DOHH2 (cell line): ENCODE data around the gene OR51B6.
"Not testable (repeated sequence)": the region's sequence is repeated elsewhere in the genome, so short reads cannot be mapped to it uniquely, and the experiment has no call there.

ENCODE experiments used
- H3F3A ChIP-seq: fragments of 200-600 bp; sonication (generic), shearing (Covaris generic); 2 replicates; pipeline ENCODE4 v1.6.0; 2016; ENCODE audit warnings: antibody characterized with exemption, mild to moderate bottlenecking; ENCODE audit not compliant: control insufficient read depth, insufficient read depth
- H3K27ac ChIP-seq: fragments of 200-600 bp; sonication (generic); 2 replicates; pipeline ENCODE4 v1.5.1; 2014; ENCODE audit warnings: low read depth, mild to moderate bottlenecking, low read length, moderate library complexity
- H3K27me3 ChIP-seq: fragments of 200-600 bp; sonication (generic); 2 replicates; pipeline ENCODE4 v1.6.1; 2014; ENCODE audit warnings: mild to moderate bottlenecking, low read length, mixed read lengths; ENCODE audit not compliant: control insufficient read depth
- H3K36me3 ChIP-seq: fragments of 200-600 bp; sonication (generic); 2 replicates; pipeline ENCODE4 v1.6.1; 2014; ENCODE audit warnings: mild to moderate bottlenecking, low read length, moderate library complexity, mixed read lengths; ENCODE audit not compliant: control insufficient read depth
- H3K4me1 ChIP-seq: fragments of 200-600 bp; sonication (generic); 2 replicates; pipeline ENCODE4 v1.6.1; 2014; ENCODE audit warnings: mild to moderate bottlenecking, low read length, mixed read lengths; ENCODE audit not compliant: control insufficient read depth
- H3K4me2 ChIP-seq: fragments of 200-600 bp; sonication (generic); 2 replicates; pipeline ENCODE4 v1.6.0; 2014; ENCODE audit warnings: mild to moderate bottlenecking, low read length, moderate library complexity
- H3K4me3 ChIP-seq: fragments of 200-600 bp; sonication (generic); 2 replicates; pipeline ENCODE4 v1.5.1; 2014; ENCODE audit warnings: mild to moderate bottlenecking, low read length, mixed read lengths
- H3K79me2 ChIP-seq: fragments of 200-600 bp; sonication (generic); 2 replicates; pipeline ENCODE4 v1.6.1; 2014; ENCODE audit warnings: mild to moderate bottlenecking, low read length, mixed read lengths; ENCODE audit not compliant: control insufficient read depth
- H3K9me2 ChIP-seq: fragments of 200-600 bp; sonication (generic); replicated peaks from 2 replicates; pipeline ENCODE4 v1.6.1; 2014; ENCODE audit warnings: mild to moderate bottlenecking, low read length, mixed read lengths; ENCODE audit not compliant: control insufficient read depth
- H3K9me3 ChIP-seq: fragments of 200-600 bp; sonication (generic); 2 replicates; pipeline ENCODE4 v1.6.1; 2014; ENCODE audit warnings: antibody characterized with exemption, low read length, mixed read lengths; ENCODE audit not compliant: control insufficient read depth, insufficient read depth
- H4K20me1 ChIP-seq: fragments of 200-600 bp; sonication (generic); 2 replicates; pipeline ENCODE4 v1.6.0; 2014; ENCODE audit warnings: low read depth, mild to moderate bottlenecking, antibody characterized with exemption, low read length, moderate library complexity; ENCODE audit not compliant: control insufficient read depth, insufficient read depth
- EZH2phosphoT487 ChIP-seq: fragments of 200-600 bp; sonication (generic); IDR thresholded peaks from 2 replicates; pipeline ENCODE4 v1.6.1; 2017; ENCODE audit warnings: borderline replicate concordance, mild to moderate bottlenecking, antibody characterized with exemption, low read length, moderate library complexity, mixed read lengths
- TF ChIP-seq, protein P1 (sequence below): fragments of 200-600 bp; sonication (generic); IDR thresholded peaks from one replicate; pipeline ENCODE4 v1.5.1; 2014; ENCODE audit warnings: antibody characterized with exemption, mild to moderate bottlenecking, low read depth, low read length; ENCODE audit not compliant: poor library complexity, severe bottlenecking

Gene OR51B6

DNA sequence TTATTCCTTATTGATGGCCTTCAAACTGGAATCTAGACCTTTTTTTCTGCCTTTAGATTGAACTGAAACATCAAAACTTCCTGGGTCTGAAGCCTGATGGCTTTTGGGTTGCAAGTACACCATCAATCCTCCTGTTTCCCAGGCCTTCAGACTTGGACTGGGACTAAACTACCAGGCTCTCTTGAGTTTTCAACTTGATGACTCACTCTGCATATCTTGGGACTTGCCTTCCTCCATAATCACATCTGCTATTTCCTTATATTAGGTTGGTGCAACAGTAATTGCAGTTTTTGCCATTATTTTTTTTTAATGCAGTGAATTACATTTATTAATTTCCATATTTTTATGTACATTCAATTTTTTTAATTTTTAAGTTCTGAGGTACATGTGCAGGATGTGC lies 15.0 kb upstream of the OR51B6 start:
- no peak for TF ChIP-seq EZH2phosphoT487
- TF ChIP-seq, protein P1, sequence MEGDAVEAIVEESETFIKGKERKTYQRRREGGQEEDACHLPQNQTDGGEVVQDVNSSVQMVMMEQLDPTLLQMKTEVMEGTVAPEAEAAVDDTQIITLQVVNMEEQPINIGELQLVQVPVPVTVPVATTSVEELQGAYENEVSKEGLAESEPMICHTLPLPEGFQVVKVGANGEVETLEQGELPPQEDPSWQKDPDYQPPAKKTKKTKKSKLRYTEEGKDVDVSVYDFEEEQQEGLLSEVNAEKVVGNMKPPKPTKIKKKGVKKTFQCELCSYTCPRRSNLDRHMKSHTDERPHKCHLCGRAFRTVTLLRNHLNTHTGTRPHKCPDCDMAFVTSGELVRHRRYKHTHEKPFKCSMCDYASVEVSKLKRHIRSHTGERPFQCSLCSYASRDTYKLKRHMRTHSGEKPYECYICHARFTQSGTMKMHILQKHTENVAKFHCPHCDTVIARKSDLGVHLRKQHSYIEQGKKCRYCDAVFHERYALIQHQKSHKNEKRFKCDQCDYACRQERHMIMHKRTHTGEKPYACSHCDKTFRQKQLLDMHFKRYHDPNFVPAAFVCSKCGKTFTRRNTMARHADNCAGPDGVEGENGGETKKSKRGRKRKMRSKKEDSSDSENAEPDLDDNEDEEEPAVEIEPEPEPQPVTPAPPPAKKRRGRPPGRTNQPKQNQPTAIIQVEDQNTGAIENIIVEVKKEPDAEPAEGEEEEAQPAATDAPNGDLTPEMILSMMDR, result no peak

DNA sequence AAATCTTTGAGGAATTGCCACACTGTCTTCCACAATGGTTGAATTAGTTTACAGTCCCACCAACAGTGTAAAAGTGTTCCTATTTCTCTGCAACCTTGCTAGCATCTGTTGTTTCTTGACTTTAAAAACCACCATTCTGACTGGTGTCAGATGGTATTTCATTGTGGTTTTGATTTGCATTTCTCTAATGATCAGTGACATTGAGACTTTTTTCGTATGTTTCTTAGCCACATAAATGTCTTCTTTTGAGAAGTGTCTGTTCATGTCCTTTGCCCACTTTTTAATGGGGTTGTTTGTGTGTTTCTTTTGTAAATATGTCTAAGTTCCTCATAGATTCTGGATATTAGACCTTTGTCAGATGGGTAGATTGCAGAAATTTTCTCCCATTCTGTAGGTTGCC lies 14.1 kb upstream of the OR51B6 start:
- not testable (repeated sequence) for H3K4me3 ChIP-seq

More for the DNA sequence above, 15.0 kb upstream of the OR51B6 start:
- no peaks in the 10 kb centered on the region for H3K36me3 ChIP-seq
- H3K79me2 ChIP-seq, result no peaks in the 10 kb centered on the region
- H3K9me2 ChIP-seq, result no peaks in the 10 kb centered on the region
- H3K4me3 ChIP-seq, result no peak overlapping the region
- H3F3A ChIP-seq, result no peaks in the 10 kb centered on the region
- H3K4me2 ChIP-seq, result no peak overlapping the region
- H3K4me1 ChIP-seq, result no peaks in the 10 kb centered on the region
- no peaks in the 10 kb centered on the region for H3K27me3 ChIP-seq
- H3K27ac ChIP-seq, result no peak overlapping the region
- H3K9me3 ChIP-seq, result no peaks in the 10 kb centered on the region
- no peaks in the 10 kb centered on the region for H4K20me1 ChIP-seq

DNA sequence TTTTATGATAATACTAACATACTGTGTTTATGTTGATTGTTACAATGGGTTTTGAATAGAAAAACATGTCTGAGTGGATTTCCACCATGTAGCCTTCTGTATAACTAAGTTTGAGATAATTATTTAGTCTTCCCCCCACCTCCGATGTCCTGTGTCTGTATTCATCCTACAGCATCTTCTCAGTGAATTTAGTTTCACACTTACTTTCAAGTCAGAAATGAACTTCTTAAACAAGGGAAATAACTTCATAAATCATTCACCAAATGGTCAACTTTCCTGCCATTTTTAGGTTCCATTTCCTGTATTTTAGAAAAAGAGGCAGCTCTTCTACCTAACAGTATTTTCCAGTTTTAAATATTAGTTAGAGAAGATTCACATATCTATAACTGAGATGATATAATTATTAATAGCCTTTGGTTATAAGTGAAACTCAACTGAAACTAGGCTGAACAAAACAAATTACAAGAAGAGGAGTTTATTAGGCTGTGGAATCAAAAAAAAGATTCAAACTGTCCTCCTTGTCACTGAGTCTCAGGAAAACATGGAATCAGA lies 11.5 kb upstream of the OR51B6 start:
- no peak overlapping the region for H3K4me2 ChIP-seq
- no peaks in the 10 kb centered on the region for H3K27me3 ChIP-seq
- H4K20me1 ChIP-seq, result no peaks in the 10 kb centered on the region
- H3K9me2 ChIP-seq, result no peaks in the 10 kb centered on the region
- no peaks in the 10 kb centered on the region for H3K36me3 ChIP-seq
- no peak overlapping the region for H3K27ac ChIP-seq
- H3K9me3 ChIP-seq, result no peaks in the 10 kb centered on the region
- H3F3A ChIP-seq, result no peaks in the 10 kb centered on the region
- H3K4me3 ChIP-seq, result no peak overlapping the region
- TF ChIP-seq EZH2phosphoT487, result no peak
- TF ChIP-seq, protein P1, result no peak
- no peaks in the 10 kb centered on the region for H3K4me1 ChIP-seq
- H3K79me2 ChIP-seq, result no peaks in the 10 kb centered on the region

More for the DNA sequence above, 14.1 kb upstream of the OR51B6 start:
- not testable (repeated sequence) for H3K9me2 ChIP-seq, H3K27me3 ChIP-seq, H3K36me3 ChIP-seq, H3K9me3 ChIP-seq, H3F3A ChIP-seq, H3K27ac ChIP-seq, H3K4me1 ChIP-seq, H3K79me2 ChIP-seq, H4K20me1 ChIP-seq, H3K4me2 ChIP-seq

DNA sequence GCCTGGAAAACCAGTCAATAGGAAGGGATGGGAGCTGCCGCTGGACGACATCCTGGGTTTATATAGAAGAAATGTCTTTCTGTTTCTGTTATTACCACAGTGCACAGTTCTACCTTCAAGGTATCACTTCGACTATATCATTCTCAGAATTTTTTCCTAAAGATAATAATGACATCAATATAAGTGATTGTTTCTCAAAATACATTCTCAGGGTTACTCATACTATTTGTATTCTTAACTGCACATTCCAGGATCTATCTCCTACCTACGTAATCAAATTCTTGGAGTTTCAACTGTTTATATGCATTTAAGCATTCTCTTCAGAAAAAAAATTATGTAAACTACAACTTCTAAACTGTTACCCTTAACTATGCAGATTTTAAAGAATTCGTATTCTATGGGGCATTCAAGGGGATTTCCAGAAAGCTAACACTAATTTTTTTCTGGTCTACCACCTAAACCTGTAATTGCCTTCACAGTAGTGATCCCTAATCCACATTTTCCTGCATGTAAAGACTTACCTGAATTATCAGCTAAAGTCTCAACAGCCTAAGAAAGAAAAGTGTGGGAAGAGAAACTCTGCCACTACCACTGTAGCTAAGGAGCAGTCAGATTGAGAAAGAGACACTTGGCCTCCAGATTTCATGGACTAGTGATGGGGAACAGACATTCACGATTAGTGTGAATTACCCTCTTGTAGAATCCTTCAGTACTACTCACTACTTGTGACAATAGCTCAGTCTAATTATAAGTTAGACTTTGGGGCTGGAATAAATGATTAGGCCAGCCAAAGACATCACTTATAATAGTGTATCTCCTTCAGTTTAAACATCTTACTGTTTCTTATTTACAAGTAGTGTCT lies 7.6 kb upstream of the OR51B6 start, which contains the start of gene OR51B5:
Gene OR51B5, minus strand, starts transcription at position 51 of the 862 bp plus-strand sequence. Its CDS starts 0 bp downstream, at position 51.
- no peaks in the 10 kb centered on the region for H3K9me2 ChIP-seq
- H3K4me3 ChIP-seq, result no peak within 1 kb of the TSS
- no peak within 1 kb of the TSS for H3K4me2 ChIP-seq
- no peak for TF ChIP-seq EZH2phosphoT487
- TF ChIP-seq, protein P1, result no peak
- no peaks in the 10 kb centered on the region for H4K20me1 ChIP-seq
- H3K27me3 ChIP-seq, result no peaks in the 10 kb centered on the region
- no peaks in the 10 kb centered on the region for H3K4me1 ChIP-seq
- no peaks in the 10 kb centered on the region for H3K36me3 ChIP-seq
- no peak within 1 kb of the TSS for H3K27ac ChIP-seq
- no peaks in the 10 kb centered on the region for H3F3A ChIP-seq
- H3K79me2 ChIP-seq, result no peaks in the 10 kb centered on the region
- no peaks in the 10 kb centered on the region for H3K9me3 ChIP-seq
